Measurements from ENCODE around the gene MACROD2. TPM values are rescaled to one million over a fixed set of nuclear protein-coding genes. Genes with fewer than 3 reads are reported as not detected.

The MACROD2 gene
- polyA plus RNA-seq, 10 donors: 2.4 to 5.0 (median 3.6) TPM

- no peak for DNase-seq
These were observed 806.4 kb downstream of the MACROD2 start for GRCh38 chr20:14801591-14802325.

GRCh38 chr20:14807224-14807623 is 811.9 kb downstream of the MACROD2 start:
- no peak for DNase-seq

- DNase-seq: no peak
These were observed 820.0 kb downstream of the MACROD2 start for GRCh38 chr20:14815340-14815739.

- no peak for DNase-seq
These were observed 821.2 kb downstream of the MACROD2 start for GRCh38 chr20:14816471-14816870.

GRCh38 chr20:14817101-14817500 is 821.8 kb downstream of the MACROD2 start:
- peak in 1 of 3 donors; percentile 4 for DNase-seq

GRCh38 chr20:14820771-14821170 is 825.5 kb downstream of the MACROD2 start:
- peak in 1 of 3 donors; percentile 2 for DNase-seq

- DNase-seq: no peak
These were observed 825.9 kb downstream of the MACROD2 start for GRCh38 chr20:14821251-14821650.

- no peak for DNase-seq
These were observed 829.7 kb downstream of the MACROD2 start for GRCh38 chr20:14824996-14825395.

GRCh38 chr20:14826543-14827313 is 831.4 kb downstream of the MACROD2 start:
- no peak for DNase-seq

- no peak for DNase-seq
These were observed 833.1 kb downstream of the MACROD2 start for GRCh38 chr20:14828459-14828858.

GRCh38 chr20:14829906-14830305 is 834.6 kb downstream of the MACROD2 start:
- DNase-seq: no peak

- no peak for DNase-seq
These were observed 835.1 kb downstream of the MACROD2 start for GRCh38 chr20:14830466-14830865.

GRCh38 chr20:14830899-14831298 is 835.6 kb downstream of the MACROD2 start:
- DNase-seq: no peak

- DNase-seq: no peak
These were observed 837.3 kb downstream of the MACROD2 start for GRCh38 chr20:14832630-14833029.

GRCh38 chr20:14838663-14839628 is 843.6 kb downstream of the MACROD2 start:
- DNase-seq: peak in 2 of 3 donors; percentile 28 to 53

- no peak for DNase-seq
These were observed 850.2 kb downstream of the MACROD2 start for GRCh38 chr20:14845199-14846160.

GRCh38 chr20:14848806-14849205 is 853.5 kb downstream of the MACROD2 start:
- no peak for DNase-seq

GRCh38 chr20:14853079-14853478 is 857.8 kb downstream of the MACROD2 start:
- no peak for DNase-seq

- peak; percentile 7 to 46 (median 22) for DNase-seq
These were observed 859.9 kb downstream of the MACROD2 start for GRCh38 chr20:14855171-14855570.

GRCh38 chr20:14859627-14860026 is 864.3 kb downstream of the MACROD2 start:
- no peak for DNase-seq

GRCh38 chr20:14860410-14860814 is 865.1 kb downstream of the MACROD2 start:
- no peak for DNase-seq

Measured in muscle of back (tissue), 11 donors.